DND-41 (cell line): ENCODE data around the gene PDZD4.

Experiments used
- ATAC-seq: fragments of 200-7000 bp; cut with Tn5 transposase; 3 replicates; pipeline ENCODE4 v1.9.1; 2021; ENCODE audit warnings: low read depth; ENCODE audit not compliant: insufficient read depth
- DNase-seq: peaks from one replicate; pipeline ENCODE4 v3.0.0-alpha.2; 2020
- H2AFZ ChIP-seq: 2 replicates; pipeline ENCODE4 v1.6.0; 2012; ENCODE audit warnings: low read depth, low read length
- H3K27ac ChIP-seq: 2 replicates; pipeline ENCODE4 v1.5.1; 2012; ENCODE audit warnings: low read length, inconsistent platforms
- H3K27me3 ChIP-seq: fragments of 200-600 bp; sonication (generic); 2 replicates; pipeline ENCODE4 v1.6.0; 2012; ENCODE audit warnings: low read length, mild to moderate bottlenecking, inconsistent platforms; ENCODE audit not compliant: insufficient read depth, poor library complexity
- H3K36me3 ChIP-seq: 2 replicates; pipeline ENCODE4 v1.5.1; 2012; ENCODE audit warnings: low read length, inconsistent platforms; ENCODE audit not compliant: insufficient read depth
- H3K4me1 ChIP-seq: 2 replicates; pipeline ENCODE4 v1.5.1; 2012; ENCODE audit warnings: mild to moderate bottlenecking, low read length; ENCODE audit not compliant: insufficient read depth
- H3K4me2 ChIP-seq: 2 replicates; pipeline ENCODE4 v1.6.0; 2012; ENCODE audit warnings: mild to moderate bottlenecking, moderate library complexity, low read length, inconsistent platforms; ENCODE audit not compliant: insufficient read depth
- H3K4me3 ChIP-seq, 2 experiments: fragments of 200-600 bp in 1 of 2; shearing (Covaris generic) in 1 of 2; 2 replicates each; pipeline ENCODE4 v1.5.1; 2012 to 2016; ENCODE audit warnings: inconsistent platforms in 2 of 2, low read length in 2 of 2, mild to moderate bottlenecking in 2 of 2, low read depth in 1 of 2, moderate library complexity in 1 of 2
- H3K79me2 ChIP-seq: 2 replicates; pipeline ENCODE4 v1.6.0; 2012; ENCODE audit warnings: low read length, inconsistent platforms; ENCODE audit not compliant: insufficient read depth
- H3K9ac ChIP-seq: 2 replicates; pipeline ENCODE4 v1.6.0; 2012; ENCODE audit warnings: low read depth, mild to moderate bottlenecking, inconsistent platforms, low read length, moderate library complexity
- H3K9me3 ChIP-seq: 2 replicates; pipeline ENCODE4 v1.5.1; 2012; ENCODE audit warnings: low read length, moderate library complexity, mild to moderate bottlenecking, inconsistent platforms; ENCODE audit not compliant: insufficient read depth, severe bottlenecking
- H4K20me1 ChIP-seq: 2 replicates; pipeline ENCODE4 v1.6.0; 2012; ENCODE audit warnings: low read length; ENCODE audit not compliant: insufficient read depth
- CTCF ChIP-seq: IDR thresholded peaks from 2 replicates; pipeline ENCODE4 v1.5.1; 2012; ENCODE audit warnings: borderline replicate concordance, low read length, moderate library complexity, mild to moderate bottlenecking; ENCODE audit not compliant: poor library complexity, severe bottlenecking; ENCODE audit errors: extremely low read depth
- EZH2 ChIP-seq: IDR thresholded peaks from 3 replicates; pipeline ENCODE4 v1.6.1; 2012; ENCODE audit warnings: borderline replicate concordance, low read depth, mild to moderate bottlenecking, moderate library complexity, low read length, inconsistent platforms; ENCODE audit not compliant: severe bottlenecking

Gene PDZD4

GRCh38 chrX:153866302-153867019, 36.1 kb upstream of the PDZD4 start:
- H3K4me2 ChIP-seq, result no peak overlapping the region
- ATAC-seq (no peak), DNase-seq (no peak)
- TF ChIP-seq CTCF, result no peak
- no peak for TF ChIP-seq EZH2
- no peaks in the 10 kb centered on the region for H3K36me3 ChIP-seq
- no peaks in the 10 kb centered on the region for H3K9me3 ChIP-seq
- H3K79me2 ChIP-seq, result no peaks in the 10 kb centered on the region
- H3K4me3 ChIP-seq, result no peak overlapping the region
- no peak overlapping the region for H2AFZ ChIP-seq
- H4K20me1 ChIP-seq, result no peaks in the 10 kb centered on the region
- H3K4me1 ChIP-seq, result no peaks in the 10 kb centered on the region
- H3K27me3 ChIP-seq, result no peaks in the 10 kb centered on the region
- H3K9ac ChIP-seq, result no peak overlapping the region
- H3K27ac ChIP-seq, result no peak overlapping the region

- Histone ChIP-seq H3K27me3 (no peaks in the 10 kb centered on the region), H3K79me2 (no peaks in the 10 kb centered on the region), H3K9ac (no peak overlapping the region), H2AFZ (no peak overlapping the region), H3K9me3 (no peaks in the 10 kb centered on the region), H4K20me1 (no peaks in the 10 kb centered on the region), H3K4me2 (no peak overlapping the region), H3K4me3 (no peak overlapping the region), H3K4me1 (no peaks in the 10 kb centered on the region), H3K36me3 (no peaks in the 10 kb centered on the region), H3K27ac (no peak overlapping the region)
- DNase-seq, result no peak
- ATAC-seq, result no peak
- TF ChIP-seq EZH2, result no peak
- TF ChIP-seq CTCF, result no peak
Observed at GRCh38 chrX:153865685-153866084, 35.3 kb upstream of the PDZD4 start.

GRCh38 chrX:153865321-153865580, 34.9 kb upstream of the PDZD4 start:
- Histone ChIP-seq H3K9ac (no peak overlapping the region), H3K27me3 (no peaks in the 10 kb centered on the region), H3K27ac (no peak overlapping the region), H3K36me3 (no peaks in the 10 kb centered on the region), H3K79me2 (no peaks in the 10 kb centered on the region), H3K4me3 (no peak overlapping the region), H3K4me2 (no peak overlapping the region), H3K9me3 (no peaks in the 10 kb centered on the region), H3K4me1 (no peaks in the 10 kb centered on the region), H4K20me1 (no peaks in the 10 kb centered on the region), H2AFZ (no peak overlapping the region)
- DNase-seq (no peak), ATAC-seq (no peak)
- no peak for TF ChIP-seq EZH2
- no peak for TF ChIP-seq CTCF
